Measurements from ENCODE around the gene CTNND2. TPM values are rescaled to one million over a fixed set of nuclear protein-coding genes. Genes with fewer than 3 reads are reported as not detected.

The CTNND2 gene
- total and polyA plus RNA-seq, 4 donors = 0.30 to 2.2 (median 0.71) TPM

GRCh38 chr5:11371021-11371420 lies 533.2 kb downstream of the CTNND2 start:
- ATAC-seq (ENCODE audit: insufficient read depth, low FRiP score) (no peak), DNase-seq (no peak)
- TF ChIP-seq CTCF (IDR thresholded peaks at IDR 0.05; ENCODE audit: control extremely low read depth, extremely low read depth) = no peak
- no peak overlapping the region for H3K4me3 ChIP-seq
- H3K36me3 ChIP-seq (ENCODE audit: control insufficient read depth in 4 of 4, insufficient read depth in 4 of 4, low read length in 4 of 4) = no peaks in the 10 kb centered on the region
- WGBS, 2 donors = 79 to 86% methylated on average over 1 of the region's 1 CpG
- no peak overlapping the region for H3K27ac ChIP-seq (ENCODE audit: low read depth in 1 of 2, low read length in 1 of 2)
- H3K4me1 ChIP-seq (ENCODE audit: control insufficient read depth in 5 of 5, insufficient read depth in 5 of 5, low read length in 5 of 5) = no peaks in the 10 kb centered on the region
- H3K27me3 ChIP-seq (ENCODE audit: control insufficient read depth in 3 of 3, insufficient read depth in 3 of 3, low read length in 2 of 3) = peaks cover 0 to 4% (median 0%) of the 10 kb centered on the region in 3 donors
- H3K9me3 ChIP-seq (ENCODE audit: control insufficient read depth in 4 of 4, insufficient read depth in 3 of 4, low read length in 3 of 4) = no peaks in the 10 kb centered on the region
- no peak overlapping the region for H3K9ac ChIP-seq (ENCODE audit: insufficient read depth in 1 of 2, low read length in 2 of 2)

DNA sequence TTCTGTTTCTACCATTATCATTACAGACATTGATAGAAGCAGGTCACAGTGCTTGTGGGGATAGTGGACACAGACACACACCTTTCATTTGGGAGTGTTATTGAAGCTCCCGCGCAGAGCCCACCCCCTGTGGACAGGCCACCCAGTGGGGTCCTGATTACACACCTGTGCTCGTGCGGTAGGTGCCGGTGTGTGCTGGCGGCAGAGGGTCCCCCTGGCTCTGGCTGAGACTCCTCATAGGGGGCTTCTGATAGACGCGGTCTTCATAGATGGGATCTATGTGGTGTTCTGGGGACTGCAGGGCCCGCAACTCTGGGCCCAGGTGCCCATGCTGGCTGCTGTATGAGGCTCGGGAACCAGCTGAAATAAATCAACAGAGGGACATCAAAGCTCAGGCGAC lies 539.7 kb downstream of the CTNND2 start:
- Histone ChIP-seq H3K4me3 (no peak overlapping the region), H3K9ac (ENCODE audit: insufficient read depth in 1 of 2, low read length in 2 of 2) (no peak overlapping the region), H3K27ac (ENCODE audit: low read depth in 1 of 2, low read length in 1 of 2) (no peak overlapping the region), H3K9me3 (ENCODE audit: control insufficient read depth in 4 of 4, insufficient read depth in 3 of 4, low read length in 3 of 4) (no peaks in the 10 kb centered on the region), H3K36me3 (ENCODE audit: control insufficient read depth in 4 of 4, insufficient read depth in 4 of 4, low read length in 4 of 4) (no peaks in the 10 kb centered on the region), H3K4me1 (ENCODE audit: control insufficient read depth in 5 of 5, insufficient read depth in 5 of 5, low read length in 5 of 5) (no peaks in the 10 kb centered on the region), H3K27me3 (ENCODE audit: control insufficient read depth in 3 of 3, insufficient read depth in 3 of 3, low read length in 2 of 3) (no peaks in the 10 kb centered on the region)
- DNase-seq (no peak), ATAC-seq (ENCODE audit: insufficient read depth, low FRiP score) (no peak)
- TF ChIP-seq CTCF (IDR thresholded peaks at IDR 0.05; ENCODE audit: control extremely low read depth, extremely low read depth) = no peak
- 89 to 98% methylated on average over 11 of the region's 11 CpGs for WGBS, 2 donors

- TF ChIP-seq CTCF (IDR thresholded peaks at IDR 0.05; ENCODE audit: control extremely low read depth, extremely low read depth) = no peak
- Histone ChIP-seq H3K4me1 (ENCODE audit: control insufficient read depth in 5 of 5, insufficient read depth in 5 of 5, low read length in 5 of 5) (no peaks in the 10 kb centered on the region), H3K27ac (ENCODE audit: low read depth in 1 of 2, low read length in 1 of 2) (no peak overlapping the region), H3K9me3 (ENCODE audit: control insufficient read depth in 4 of 4, insufficient read depth in 3 of 4, low read length in 3 of 4) (no peaks in the 10 kb centered on the region), H3K27me3 (ENCODE audit: control insufficient read depth in 3 of 3, insufficient read depth in 3 of 3, low read length in 2 of 3) (no peaks in the 10 kb centered on the region), H3K36me3 (ENCODE audit: control insufficient read depth in 4 of 4, insufficient read depth in 4 of 4, low read length in 4 of 4) (no peaks in the 10 kb centered on the region), H3K4me3 (no peak overlapping the region), H3K9ac (ENCODE audit: insufficient read depth in 1 of 2, low read length in 2 of 2) (no peak overlapping the region)
- ATAC-seq (ENCODE audit: insufficient read depth, low FRiP score) = no peak
- no peak for DNase-seq
- WGBS, 2 donors = 90 to 91% methylated on average over 5 of the region's 5 CpGs
These were observed 540.5 kb downstream of the CTNND2 start for GRCh38 chr5:11363631-11364178.

DNA sequence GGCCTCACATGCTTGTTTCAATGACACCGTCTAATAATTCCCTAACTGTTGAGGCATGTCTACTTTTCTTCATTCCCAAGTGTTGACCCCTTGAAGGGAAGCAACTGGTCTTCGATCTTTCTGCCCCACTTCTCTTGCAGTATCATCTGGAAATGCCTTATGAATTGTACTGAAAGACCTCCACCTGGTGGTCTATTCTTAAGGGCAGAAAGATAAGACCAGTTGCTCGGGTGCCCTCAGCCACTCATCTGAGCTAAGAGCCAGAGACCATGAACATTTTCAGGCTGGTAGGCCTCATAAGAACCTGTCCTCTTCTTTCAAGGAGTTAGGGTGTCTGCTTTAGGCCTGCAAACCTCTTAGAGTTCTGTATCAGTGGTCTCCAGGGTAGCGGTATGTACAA lies 542.5 kb downstream of the CTNND2 start:
- DNase-seq (no peak), ATAC-seq (ENCODE audit: insufficient read depth, low FRiP score) (no peak)
- 82 to 85% methylated on average over 4 of the region's 4 CpGs for WGBS, 2 donors
- Histone ChIP-seq H3K9me3 (ENCODE audit: control insufficient read depth in 4 of 4, insufficient read depth in 3 of 4, low read length in 3 of 4) (no peaks in the 10 kb centered on the region), H3K9ac (ENCODE audit: insufficient read depth in 1 of 2, low read length in 2 of 2) (no peak overlapping the region), H3K27ac (ENCODE audit: low read depth in 1 of 2, low read length in 1 of 2) (no peak overlapping the region), H3K36me3 (ENCODE audit: control insufficient read depth in 4 of 4, insufficient read depth in 4 of 4, low read length in 4 of 4) (no peaks in the 10 kb centered on the region), H3K4me1 (ENCODE audit: control insufficient read depth in 5 of 5, insufficient read depth in 5 of 5, low read length in 5 of 5) (no peaks in the 10 kb centered on the region), H3K27me3 (ENCODE audit: control insufficient read depth in 3 of 3, insufficient read depth in 3 of 3, low read length in 2 of 3) (no peaks in the 10 kb centered on the region), H3K4me3 (no peak overlapping the region)
- TF ChIP-seq CTCF (IDR thresholded peaks at IDR 0.05; ENCODE audit: control extremely low read depth, extremely low read depth) = no peak
